ENCODE measurements around the gene C2orf42.

C2orf42 gene

GRCh38 chr2:70212298-70212932, 21.6 kb upstream of the C2orf42 start:
- TF ChIP-seq, protein P1, sequence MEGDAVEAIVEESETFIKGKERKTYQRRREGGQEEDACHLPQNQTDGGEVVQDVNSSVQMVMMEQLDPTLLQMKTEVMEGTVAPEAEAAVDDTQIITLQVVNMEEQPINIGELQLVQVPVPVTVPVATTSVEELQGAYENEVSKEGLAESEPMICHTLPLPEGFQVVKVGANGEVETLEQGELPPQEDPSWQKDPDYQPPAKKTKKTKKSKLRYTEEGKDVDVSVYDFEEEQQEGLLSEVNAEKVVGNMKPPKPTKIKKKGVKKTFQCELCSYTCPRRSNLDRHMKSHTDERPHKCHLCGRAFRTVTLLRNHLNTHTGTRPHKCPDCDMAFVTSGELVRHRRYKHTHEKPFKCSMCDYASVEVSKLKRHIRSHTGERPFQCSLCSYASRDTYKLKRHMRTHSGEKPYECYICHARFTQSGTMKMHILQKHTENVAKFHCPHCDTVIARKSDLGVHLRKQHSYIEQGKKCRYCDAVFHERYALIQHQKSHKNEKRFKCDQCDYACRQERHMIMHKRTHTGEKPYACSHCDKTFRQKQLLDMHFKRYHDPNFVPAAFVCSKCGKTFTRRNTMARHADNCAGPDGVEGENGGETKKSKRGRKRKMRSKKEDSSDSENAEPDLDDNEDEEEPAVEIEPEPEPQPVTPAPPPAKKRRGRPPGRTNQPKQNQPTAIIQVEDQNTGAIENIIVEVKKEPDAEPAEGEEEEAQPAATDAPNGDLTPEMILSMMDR (conservative IDR thresholded peaks at IDR 0.05) = no peak
- TF ChIP-seq ZFX (IDR thresholded peaks at IDR 0.05) = no peak
- no peak overlapping the region for H3K27ac ChIP-seq

DNA sequence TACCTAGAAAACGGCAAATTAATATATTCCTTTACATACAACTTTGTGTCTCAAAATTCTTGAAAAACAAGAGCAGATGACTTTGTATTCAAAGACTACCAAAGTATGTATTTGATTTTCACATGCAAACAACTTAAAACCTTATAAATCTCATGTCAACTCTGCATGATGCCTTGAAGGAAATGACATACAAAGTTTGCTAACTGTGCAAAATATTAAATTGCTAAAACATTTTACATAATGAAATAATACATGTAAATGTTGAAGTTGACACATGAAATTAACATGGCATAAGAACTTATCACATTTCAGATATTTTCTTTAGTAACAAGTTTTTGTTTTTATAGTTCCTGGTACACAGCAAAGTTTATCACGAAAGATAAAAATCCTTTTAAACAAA, 20.8 kb upstream of the C2orf42 start:
- TF ChIP-seq, protein P1 (conservative IDR thresholded peaks at IDR 0.05) = no peak
- no peak for TF ChIP-seq ZFX (IDR thresholded peaks at IDR 0.05)

GRCh38 chr2:70204452-70204851, 13.6 kb upstream of the C2orf42 start:
- no peak for TF ChIP-seq ZFX (IDR thresholded peaks at IDR 0.05)
- TF ChIP-seq, protein P1 (conservative IDR thresholded peaks at IDR 0.05) = no peak
- H3K27ac ChIP-seq = no peak overlapping the region

More for the DNA sequence above, 20.8 kb upstream of the C2orf42 start:
- H3K27ac ChIP-seq = no peak overlapping the region

GRCh38 chr2:70203086-70203485, 12.3 kb upstream of the C2orf42 start:
- TF ChIP-seq ZFX (IDR thresholded peaks at IDR 0.05) = no peak
- H3K27ac ChIP-seq = no peak overlapping the region

DNA sequence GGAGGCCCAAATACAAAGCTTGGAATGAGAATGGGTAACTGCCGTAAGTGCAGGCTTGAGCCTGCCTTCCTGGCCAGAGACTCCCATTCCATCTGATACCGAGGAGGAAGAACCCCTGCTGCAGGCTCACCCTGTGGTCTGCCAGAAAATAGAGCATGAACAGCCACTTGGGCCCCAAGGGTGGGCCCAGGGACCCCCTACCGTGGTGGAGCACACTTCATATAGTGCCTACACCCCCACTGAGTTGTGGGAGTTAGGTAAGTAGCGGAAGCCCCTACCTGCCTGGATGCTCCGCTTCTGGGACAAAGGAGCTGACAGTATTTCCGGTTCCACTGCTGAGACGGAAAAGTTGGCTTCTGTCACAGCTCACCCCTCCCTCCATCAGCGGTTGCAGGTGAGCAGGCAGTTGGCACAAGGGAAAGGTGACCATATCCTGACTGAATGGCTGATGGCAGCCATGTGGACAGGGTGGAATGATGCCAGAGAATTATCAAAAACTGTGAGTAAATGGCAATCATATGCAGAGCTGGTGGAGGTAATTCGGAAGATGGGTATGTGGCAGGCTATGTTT, 11.5 kb upstream of the C2orf42 start:
- TF ChIP-seq ZFX (IDR thresholded peaks at IDR 0.05) = no peak
- TF ChIP-seq, protein P1 (conservative IDR thresholded peaks at IDR 0.05) = no peak
- no peak overlapping the region for H3K27ac ChIP-seq

DNA sequence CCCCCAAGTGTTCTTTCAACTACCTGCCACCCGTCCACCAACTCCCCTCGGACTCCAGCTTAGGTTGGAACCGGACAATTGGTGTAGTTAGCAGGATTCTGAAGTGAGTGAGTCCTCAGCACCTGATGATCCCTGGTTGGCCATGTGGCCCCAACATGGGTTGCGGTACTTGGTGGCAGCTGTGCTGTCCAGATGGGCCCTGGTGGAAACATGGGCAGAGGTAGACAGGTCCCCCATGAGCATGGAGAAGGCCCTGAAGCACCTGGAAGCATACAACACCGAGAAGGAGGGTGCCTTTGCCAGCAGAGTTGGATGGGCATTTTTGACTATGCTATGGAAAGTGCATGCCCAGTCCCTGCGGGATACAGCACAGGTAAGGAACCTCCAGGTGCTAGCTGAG, 11.0 kb upstream of the C2orf42 start:
- H3K27ac ChIP-seq = no peak overlapping the region
- TF ChIP-seq, protein P1 (conservative IDR thresholded peaks at IDR 0.05) = no peak
- TF ChIP-seq ZFX (IDR thresholded peaks at IDR 0.05) = no peak

- H3K27ac ChIP-seq = no peak overlapping the region
- TF ChIP-seq, protein P1 (conservative IDR thresholded peaks at IDR 0.05) = no peak
- TF ChIP-seq ZFX (IDR thresholded peaks at IDR 0.05) = no peak
Observed at GRCh38 chr2:70201225-70201768, 10.5 kb upstream of the C2orf42 start.

Data from C4-2B (cell line).